Ovary (tissue), 9 donors: ENCODE data around the gene GFER. TPM values are rescaled to one million over a fixed set of nuclear protein-coding genes. Genes with fewer than 3 reads are reported as not detected.

Source experiments
- DNase-seq, 5 donors: peaks; one replicate each; pipeline ENCODE4 v3.0.0-alpha.2; 2019 to 2020
- H3K27ac ChIP-seq, 2 donors: fragments of 200-600 bp; one replicate each; pipeline versions ENCODE4 v1.5.1 to v1.8.0; 2019 to 2022
- H3K27me3 ChIP-seq: fragments of 200-600 bp; one replicate; pipeline ENCODE4 v1.8.0; 2022
- H3K36me3 ChIP-seq: fragments of 200-600 bp; sonication (generic); one replicate; pipeline ENCODE4 v1.5.1; 2019
- H3K4me1 ChIP-seq: one replicate; pipeline ENCODE4 v1.8.1; 2013; ENCODE audit warnings: mild to moderate bottlenecking, moderate library complexity; ENCODE audit not compliant: insufficient read depth
- H3K4me3 ChIP-seq: fragments of 200-600 bp; sonication (generic); one replicate; pipeline ENCODE4 v1.5.1; 2017
- H3K9me3 ChIP-seq, 2 donors: fragments of 200-600 bp in 1 of 2; sonication (generic) in 1 of 2; one replicate each; pipeline versions ENCODE4 v1.5.1 to v1.8.1; 2013 to 2019; ENCODE audit warnings: mild to moderate bottlenecking in 1 of 2, moderate library complexity in 1 of 2
- EP300 ChIP-seq: sonication (generic); formaldehyde crosslinking; IDR thresholded peaks from one replicate; pipeline ENCODE4 v1.6.1; 2017; ENCODE audit warnings: antibody characterized with exemption
- POLR2A ChIP-seq: fragments of 450-650 bp; IDR thresholded peaks from one replicate; pipeline ENCODE4 v1.6.1; 2017; ENCODE audit warnings: antibody characterized with exemption, mild to moderate bottlenecking, moderate library complexity
- WGBS, 3 donors: extraction: QIAGEN DNeasy Blood & Tissue Kit in 1 of 3; methylation state at CpG; one replicate each; pipeline versions ENCODE4 v1.1.5 to v1.1.7; 2013 to 2017; 5-methylcytosine and 5-hydroxymethylcytosine counted together
- intact Hi-C, 4 donors: fragments of 100-400 bp; cut with DNase I; formaldehyde crosslinking; loops; one replicate each; pipeline versions ENCODE4 v1.11.0 to v1.15.1; 2022 to 2023
- polyA plus RNA-seq, 2 donors: library from polyadenylated mRNA; stranded (reverse); fragments of 200-250 nt in 1 of 2; fragments of 350-450 nt in 1 of 2; fragmentation: Illumina TruSeq in 1 of 2; extraction: RNeasy Lipid Tissue Mini Kit (QIAGEN cat#74804) in 1 of 2; gene quantifications; one replicate each; pipeline ENCODE4 v1.2.3, GENCODE V29; 2013 to 2014
- total RNA-seq, 7 donors: library from RNA; depleted of rRNA in 2 of 7; stranded (reverse); fragments of >200 nt in 2 of 7; fragmentation: NEBNext Ultra II Directional in 3 of 7; extraction: Animal tissue kit (Norgen Biotek cat#: 25700) in 3 of 7; gene quantifications; one replicate each; pipeline versions ENCODE4 v1.1.0 to v1.2.4, GENCODE V29; 2016 to 2023
- TF ChIP-seq, protein P1 (sequence below), 3 donors: fragments of 450-650 bp in 2 of 3; fragments of 200-600 bp in 1 of 3; IDR thresholded peaks; one replicate each; pipeline versions ENCODE4 v1.5.1 to v1.8.0; 2016 to 2022; ENCODE audit warnings: antibody characterized with exemption in 3 of 3, mild to moderate bottlenecking in 1 of 3
- donor health status: DM: no; HTN: no; CAD: no; lungs with moderate emphysema.
- donor health status: DM: no; HTN: no; CAD: no.
- donor health status: Bipolar disorder and iron deficiency.
- donor health status: DM: yes; HTN: yes; CAD: no.
- donor health status: DM: no; HTN: no; CAD: no.
- donor health status: DM: yes; HTN: yes; CAD: no.

GFER gene
- total and polyA plus RNA-seq, 9 donors: 6.1 to 18.5 (median 14.0) TPM

DNA sequence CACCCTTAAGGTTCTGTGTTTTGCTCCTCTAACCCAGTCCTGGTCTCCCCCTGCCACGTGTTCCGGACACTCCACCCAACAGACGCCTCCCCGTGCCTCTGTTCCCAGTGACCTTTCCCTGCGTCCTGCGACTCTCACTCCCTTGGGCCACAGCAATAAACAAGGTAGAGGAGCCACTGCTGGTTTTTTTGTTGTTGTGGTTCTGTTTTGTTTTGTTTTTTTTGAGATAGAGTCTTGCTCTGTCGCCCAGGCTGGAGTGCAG, 31.9 kb downstream of the GFER start:
- Histone ChIP-seq H3K36me3 (no peaks in the 10 kb centered on the region), H3K9me3 (no peaks in the 10 kb centered on the region), H3K27me3 (no peaks in the 10 kb centered on the region), H3K4me1 (peaks cover 5% of the 10 kb centered on the region), H3K4me3 (no peak overlapping the region), H3K27ac (no peak overlapping the region)
- no peak for DNase-seq
- TF ChIP-seq, protein P1, sequence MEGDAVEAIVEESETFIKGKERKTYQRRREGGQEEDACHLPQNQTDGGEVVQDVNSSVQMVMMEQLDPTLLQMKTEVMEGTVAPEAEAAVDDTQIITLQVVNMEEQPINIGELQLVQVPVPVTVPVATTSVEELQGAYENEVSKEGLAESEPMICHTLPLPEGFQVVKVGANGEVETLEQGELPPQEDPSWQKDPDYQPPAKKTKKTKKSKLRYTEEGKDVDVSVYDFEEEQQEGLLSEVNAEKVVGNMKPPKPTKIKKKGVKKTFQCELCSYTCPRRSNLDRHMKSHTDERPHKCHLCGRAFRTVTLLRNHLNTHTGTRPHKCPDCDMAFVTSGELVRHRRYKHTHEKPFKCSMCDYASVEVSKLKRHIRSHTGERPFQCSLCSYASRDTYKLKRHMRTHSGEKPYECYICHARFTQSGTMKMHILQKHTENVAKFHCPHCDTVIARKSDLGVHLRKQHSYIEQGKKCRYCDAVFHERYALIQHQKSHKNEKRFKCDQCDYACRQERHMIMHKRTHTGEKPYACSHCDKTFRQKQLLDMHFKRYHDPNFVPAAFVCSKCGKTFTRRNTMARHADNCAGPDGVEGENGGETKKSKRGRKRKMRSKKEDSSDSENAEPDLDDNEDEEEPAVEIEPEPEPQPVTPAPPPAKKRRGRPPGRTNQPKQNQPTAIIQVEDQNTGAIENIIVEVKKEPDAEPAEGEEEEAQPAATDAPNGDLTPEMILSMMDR (IDR thresholded peaks at IDR 0.05): no peak
- TF ChIP-seq POLR2A (no peak), EP300 (no peak)
- intact Hi-C loops: loop anchor here in 1 of 4 donors (5.0 kb wide), 1 partner anchor 126 kb away; no protein-coding TSS in a partner anchor
- 73 to 86% (median 74%) methylated on average over 7 of the region's 7 CpGs for WGBS, 3 donors

DNA sequence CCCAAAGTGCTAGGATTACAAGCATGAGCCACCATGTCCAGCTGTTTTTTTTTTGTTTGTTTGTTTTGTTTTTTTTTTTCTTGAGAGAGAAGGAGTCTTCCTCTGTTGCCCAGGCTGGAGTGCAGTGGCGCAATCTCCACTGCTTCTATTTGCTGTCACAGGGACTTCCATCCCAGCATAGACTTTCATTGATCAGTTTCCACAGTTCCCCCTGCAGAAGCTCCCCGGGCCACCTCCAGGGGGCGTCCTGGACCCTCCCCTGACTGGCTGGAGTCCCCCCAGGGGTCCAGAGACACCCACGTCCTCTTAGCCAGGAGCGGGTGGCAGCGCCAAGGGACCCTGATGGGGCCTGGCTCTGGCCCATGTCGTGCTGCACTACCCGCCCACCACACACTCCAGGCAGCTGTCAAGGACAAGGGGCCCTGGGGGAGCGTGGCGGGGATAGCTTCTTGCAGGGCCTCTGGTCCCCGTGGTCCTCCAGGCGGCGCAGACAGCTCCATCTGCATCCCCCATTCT, 32.5 kb downstream of the GFER start:
- TF ChIP-seq, protein P1 (IDR thresholded peaks at IDR 0.05): no peak
- no peak for TF ChIP-seq POLR2A
- no peak for TF ChIP-seq EP300
- intact Hi-C loops: loop anchor here in 1 of 4 donors (5.0 kb wide), 1 partner anchor 126 kb away; no protein-coding TSS in a partner anchor
- WGBS, 3 donors: 22 to 26% (median 23%) methylated on average over 12 to 13 of the region's 13 CpGs
- no peak overlapping the region for H3K4me3 ChIP-seq
- H3K4me1 ChIP-seq: peaks cover 5% of the 10 kb centered on the region
- peak in 2 of 5 donors; percentile 21 to 39 for DNase-seq
- H3K27me3 ChIP-seq: no peaks in the 10 kb centered on the region
- H3K36me3 ChIP-seq: no peaks in the 10 kb centered on the region
- H3K27ac ChIP-seq: no peak overlapping the region
- H3K9me3 ChIP-seq: no peaks in the 10 kb centered on the region

GRCh38 chr16:2019518-2019920, 35.5 kb downstream of the GFER start, which contains the start of gene NPW:
NPW (plus strand) TSS chr16:2019785.
- Histone ChIP-seq H3K4me1 (peaks cover 11% of the 10 kb centered on the region), H3K9me3 (no peaks in the 10 kb centered on the region), H3K4me3 (no peak within 1 kb of the TSS), H3K27ac (no peak within 1 kb of the TSS), H3K27me3 (no peaks in the 10 kb centered on the region), H3K36me3 (no peaks in the 10 kb centered on the region)
- TF ChIP-seq, protein P1 (IDR thresholded peaks at IDR 0.05): no peak
- TF ChIP-seq POLR2A: no peak
- TF ChIP-seq EP300: no peak
- intact Hi-C loops: loop anchor here in 1 of 4 donors (5.0 kb wide), 1 partner anchor 123 kb away; no protein-coding TSS in a partner anchor
- 3 to 6% (median 4%) methylated on average over 24 to 33 of the region's 33 CpGs for WGBS, 3 donors
- DNase-seq: peak in 2 of 5 donors; percentile 38 to 42

DNA sequence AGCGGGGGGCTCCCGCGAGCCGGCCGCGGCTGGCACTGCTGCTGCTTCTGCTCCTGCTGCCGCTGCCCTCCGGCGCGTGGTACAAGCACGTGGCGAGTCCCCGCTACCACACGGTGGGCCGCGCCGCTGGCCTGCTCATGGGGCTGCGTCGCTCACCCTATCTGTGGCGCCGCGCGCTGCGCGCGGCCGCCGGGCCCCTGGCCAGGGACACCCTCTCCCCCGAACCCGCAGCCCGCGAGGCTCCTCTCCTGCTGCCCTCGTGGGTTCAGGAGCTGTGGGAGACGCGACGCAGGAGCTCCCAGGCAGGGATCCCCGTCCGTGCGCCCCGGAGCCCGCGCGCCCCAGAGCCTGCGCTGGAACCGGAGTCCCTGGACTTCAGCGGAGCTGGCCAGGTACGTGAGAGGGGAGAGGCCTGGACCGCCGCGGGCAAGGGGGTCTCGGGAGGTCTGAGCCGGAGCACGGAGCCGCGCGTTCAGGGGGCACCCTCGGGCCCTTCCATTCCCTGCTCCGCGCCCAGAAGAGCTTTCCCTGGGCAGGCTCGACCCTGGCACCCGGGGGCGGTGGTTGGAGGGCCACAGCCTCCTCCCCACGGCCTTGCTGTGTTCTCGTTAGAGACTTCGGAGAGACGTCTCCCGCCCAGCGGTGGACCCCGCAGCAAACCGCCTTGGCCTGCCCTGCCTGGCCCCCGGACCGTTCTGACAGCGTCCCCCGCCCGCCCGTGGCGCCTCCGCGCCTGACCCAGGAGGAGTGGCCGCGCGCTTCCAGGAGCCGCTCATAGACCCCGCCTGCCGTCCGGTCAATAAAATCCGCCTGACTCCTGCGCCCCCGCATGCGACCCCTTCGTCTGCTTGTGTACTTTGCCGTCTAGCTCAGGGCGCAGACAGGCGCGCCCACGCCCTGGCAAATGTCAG, 36.2 kb downstream of the GFER start:
- Histone ChIP-seq H3K36me3 (no peaks in the 10 kb centered on the region), H3K4me3 (no peak overlapping the region), H3K27me3 (no peaks in the 10 kb centered on the region), H3K9me3 (no peaks in the 10 kb centered on the region), H3K4me1 (peaks cover 11% of the 10 kb centered on the region), H3K27ac (no peak overlapping the region)
- TF ChIP-seq, protein P1 (IDR thresholded peaks at IDR 0.05): no peak
- intact Hi-C loops: loop anchor here in 2 of 4 donors (5.0 kb wide), 1 partner anchor 122 kb away; no protein-coding TSS in a partner anchor
- peak in 2 of 5 donors; percentile 22 to 40 for DNase-seq
- WGBS, 3 donors: 1% methylated on average over 49 to 96 of the region's 96 CpGs
